Vagina (tissue), 2 donors: ENCODE measurements around the gene MYEOV.

Experiments
- POLR2A ChIP-seq, 2 donors: fragments of 450-650 bp; IDR thresholded peaks; one replicate each; pipeline ENCODE4 v1.6.1; 2017; ENCODE audit warnings: antibody characterized with exemption in 2 of 2, mild to moderate bottlenecking in 2 of 2, moderate library complexity in 2 of 2
- POLR2AphosphoS5 ChIP-seq, 2 donors: sonication (generic); formaldehyde crosslinking; IDR thresholded peaks; one replicate each; pipeline ENCODE4 v1.9.0; 2017; ENCODE audit warnings: antibody characterized with exemption in 2 of 2, mild to moderate bottlenecking in 2 of 2, low read depth in 1 of 2; ENCODE audit not compliant: insufficient read depth in 1 of 2

GRCh38 chr11:69333149-69333710 lies 39.3 kb downstream of the MYEOV start:
- TF ChIP-seq POLR2AphosphoS5 (IDR thresholded peaks at IDR 0.05; ENCODE audit: insufficient read depth in 1 of 2, low read depth in 1 of 2) = no peak
- no peak for TF ChIP-seq POLR2A (IDR thresholded peaks at IDR 0.05)
